Prostate gland (tissue), 2 donors: Measurements from ENCODE around the gene DNAH10.
"Not testable (repeated sequence)": the region's sequence is repeated elsewhere in the genome, so short reads cannot be mapped to it uniquely, and the experiment has no call there.

Experiments used
- CTCF ChIP-seq, 4 experiments: fragments of 200-600 bp in 2 of 4; fragments of 450-650 bp in 2 of 4; sonication (generic) in 2 of 4; IDR thresholded peaks; 1 replicate in 3 of 4; 2 replicates in 1 of 4; pipeline ENCODE4 v1.5.1; 2016 to 2019; ENCODE audit warnings: antibody characterized with exemption in 4 of 4, mild to moderate bottlenecking in 2 of 4, moderate library complexity in 2 of 4
- POLR2AphosphoS5 ChIP-seq: sonication (generic); formaldehyde crosslinking; IDR thresholded peaks from one replicate; pipeline ENCODE4 v1.6.1; 2017; ENCODE audit warnings: antibody characterized with exemption

GRCh38 chr12:123946516-123947505 is 184.7 kb downstream of the DNAH10 start:
- TF ChIP-seq CTCF (IDR thresholded peaks at IDR 0.05); POLR2AphosphoS5: not testable (repeated sequence)
